Measurements from ENCODE around the gene THAP11. TPM values are rescaled to one million over a fixed set of nuclear protein-coding genes. Genes with fewer than 3 reads are reported as not detected.

The THAP11 gene
- total and polyA plus RNA-seq, 2 experiments from 2014 or later: 35.4 to 36.7 TPM

DNA sequence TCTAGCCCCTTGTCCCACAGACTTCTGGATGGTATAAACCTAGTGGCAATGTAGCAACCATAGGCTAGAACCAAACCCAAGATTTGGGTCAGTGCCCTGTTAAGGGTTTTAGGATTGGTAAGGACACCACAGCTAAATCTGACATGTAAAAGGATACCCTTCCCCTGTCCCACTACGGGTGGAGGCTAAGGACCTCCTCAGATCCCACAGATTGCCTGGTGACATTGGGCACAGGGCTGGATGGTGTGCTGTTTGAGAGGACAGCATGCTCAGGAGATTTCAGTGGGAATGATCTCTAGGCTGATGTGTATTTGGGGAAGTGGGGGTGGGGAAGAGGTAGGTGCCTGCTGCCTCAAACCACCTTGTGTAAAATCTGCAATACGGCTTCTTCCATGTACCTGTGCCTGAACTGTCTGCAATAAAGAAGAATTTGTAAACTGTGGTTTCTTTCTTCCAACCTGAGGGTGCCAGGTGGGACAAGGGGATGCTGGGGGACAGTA is 30.1 kb downstream of the THAP11 start:
- Histone ChIP-seq H3K4me3 (no peak overlapping the region), H3K27me3 (no peaks in the 10 kb centered on the region), H3K4me2 (peak overlapping the region; percentile 86), H3K4me1 (ENCODE audit: insufficient read depth) (peaks cover 10% of the 10 kb centered on the region), H2AFZ (peak overlapping the region; percentile 95), H3K9me2 (replicated peaks; ENCODE audit: insufficient read depth) (no peaks in the 10 kb centered on the region), H3K79me2 (peaks cover 49% of the 10 kb centered on the region), H3K27ac (peak overlapping the region; percentile 88), H3K9me3 (ENCODE audit: low read depth) (no peaks in the 10 kb centered on the region), H4K20me1 (ENCODE audit: insufficient read depth, poor library complexity, severe bottlenecking) (peaks cover 21% of the 10 kb centered on the region), H3K36me3 (replicated peaks; ENCODE audit: insufficient read depth, low read depth) (no peaks in the 10 kb centered on the region)
- TF ChIP-seq EZH2phosphoT487 (IDR thresholded peaks at IDR 0.05; ENCODE audit: low read depth, severe bottlenecking, unreplicated experiment): no peak
- TF ChIP-seq CTCF (IDR thresholded peaks at IDR 0.05; ENCODE audit: poor library complexity): no peak
- no peak for TF ChIP-seq EZH2 (IDR thresholded peaks at IDR 0.05; ENCODE audit: borderline replicate concordance)
- no peak for DNase-seq (ENCODE audit: low spot score)
- WGBS (ENCODE audit: low lambda C conversion rate, missing lambda C conversion rate): 59% methylated on average over 2 of the region's 2 CpGs

DNA sequence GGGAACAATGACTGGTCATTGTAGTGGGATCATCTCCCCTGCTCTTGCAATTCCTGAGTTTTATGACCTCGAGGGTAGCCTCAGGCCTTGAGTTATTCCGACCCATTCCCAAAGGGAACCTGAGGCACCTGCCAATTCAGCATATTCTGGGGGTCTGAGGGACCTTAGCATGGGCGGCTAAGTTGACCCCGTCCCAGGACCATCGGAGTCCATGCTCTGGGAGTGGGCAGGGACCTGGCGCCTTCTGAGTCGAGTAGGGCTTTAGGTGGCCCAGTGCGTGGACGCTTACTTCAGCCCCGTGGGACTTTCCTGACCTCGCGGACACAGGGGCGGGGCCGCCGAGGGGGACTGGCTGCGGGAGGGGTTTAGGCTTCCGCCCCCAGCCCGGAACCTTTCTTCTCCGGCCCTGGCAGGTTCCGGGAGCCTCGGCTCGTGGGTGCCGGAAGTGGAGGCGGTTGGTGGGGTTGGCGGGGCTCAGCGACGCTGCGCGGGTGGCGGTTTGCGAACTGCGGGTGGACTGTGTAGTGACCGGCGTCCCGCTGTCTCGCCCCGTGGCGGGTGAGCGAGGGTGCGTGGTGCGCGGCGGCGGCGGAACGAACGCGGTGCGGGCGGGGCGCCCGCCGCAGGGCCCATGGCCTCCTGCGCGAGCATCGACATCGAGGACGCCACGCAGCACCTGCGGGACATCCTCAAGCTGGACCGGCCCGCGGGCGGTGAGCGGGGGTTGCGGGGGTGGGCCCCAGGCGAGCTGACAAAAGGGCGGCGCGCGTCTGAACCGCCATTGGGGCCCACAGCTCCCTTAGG is 30.7 kb downstream of the THAP11 start, which contains the start of gene EDC4:
Gene EDC4 (plus strand): TSS at position 422 of the 804 bp plus-strand sequence. CDS start 210 bp downstream, at position 632.
- peak; percentile 89 for DNase-seq (ENCODE audit: low spot score)
- H3K36me3 ChIP-seq (replicated peaks; ENCODE audit: insufficient read depth, low read depth): no peaks in the 10 kb centered on the region
- H3K27ac ChIP-seq: peak within 1 kb of the TSS; percentile 88
- no peaks in the 10 kb centered on the region for H3K27me3 ChIP-seq
- H3K79me2 ChIP-seq: peaks cover 45% of the 10 kb centered on the region
- no peaks in the 10 kb centered on the region for H3K9me3 ChIP-seq (ENCODE audit: low read depth)
- H4K20me1 ChIP-seq (ENCODE audit: insufficient read depth, poor library complexity, severe bottlenecking): peaks cover 17% of the 10 kb centered on the region
- H2AFZ ChIP-seq: peak within 1 kb of the TSS; percentile 95
- H3K4me2 ChIP-seq: peak within 1 kb of the TSS; percentile 86
- TF ChIP-seq EZH2 (IDR thresholded peaks at IDR 0.05; ENCODE audit: borderline replicate concordance): no peak
- TF ChIP-seq CTCF (IDR thresholded peaks at IDR 0.05; ENCODE audit: poor library complexity): no peak
- no peak for TF ChIP-seq EZH2phosphoT487 (IDR thresholded peaks at IDR 0.05; ENCODE audit: low read depth, severe bottlenecking, unreplicated experiment)
- peaks cover 10% of the 10 kb centered on the region for H3K4me1 ChIP-seq (ENCODE audit: insufficient read depth)
- 7% methylated on average over 35 of the region's 72 CpGs for WGBS (ENCODE audit: low lambda C conversion rate, missing lambda C conversion rate)
- H3K9me2 ChIP-seq (replicated peaks; ENCODE audit: insufficient read depth): no peaks in the 10 kb centered on the region
- H3K4me3 ChIP-seq: peak within 1 kb of the TSS; percentile 94

DNA sequence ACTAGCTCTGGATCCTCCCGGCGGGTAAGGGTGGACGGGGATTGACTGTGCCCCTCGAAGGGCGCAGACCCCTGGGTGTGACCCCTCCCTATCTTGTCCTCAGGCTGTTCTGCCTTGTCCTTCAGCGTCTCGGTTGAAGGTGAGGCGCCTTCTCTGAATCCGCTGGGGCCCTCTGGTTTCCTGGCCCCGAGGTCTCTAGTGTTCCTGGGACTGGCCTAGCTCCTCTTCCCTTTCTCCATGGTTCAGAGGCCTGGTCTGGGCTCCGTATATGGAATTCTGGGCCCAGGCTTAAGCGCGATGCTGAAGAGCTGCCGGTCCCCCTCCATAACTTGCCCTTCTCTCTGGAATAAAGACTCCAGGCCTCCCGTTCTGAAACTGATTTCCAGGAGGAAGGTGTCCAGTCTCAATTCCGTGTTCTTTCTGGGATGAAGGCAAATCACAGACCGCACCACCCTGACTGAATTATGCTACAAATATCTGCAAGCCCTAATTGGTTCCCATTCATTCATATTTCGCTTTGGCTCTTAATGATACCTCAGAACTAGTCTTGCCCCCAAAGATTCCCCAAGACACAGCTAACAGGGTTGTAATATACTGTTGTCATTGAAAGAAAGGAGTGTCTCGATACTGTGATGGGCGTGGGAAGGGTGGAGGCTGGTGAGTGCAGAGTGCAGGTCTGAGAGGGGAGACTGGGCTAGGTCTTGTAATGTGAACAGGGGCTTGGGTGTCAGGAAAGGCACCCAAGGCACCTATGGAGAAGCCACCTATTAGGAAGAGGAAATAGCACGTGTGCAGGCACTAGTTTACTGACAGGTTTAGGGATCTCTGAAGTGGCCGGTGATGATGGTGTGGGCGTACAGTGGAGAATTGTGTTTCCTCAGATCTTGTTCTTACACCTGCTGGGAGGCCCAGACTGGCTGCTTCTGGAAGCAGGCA is 31.6 kb downstream of the THAP11 start:
- Histone ChIP-seq H3K9me2 (replicated peaks; ENCODE audit: insufficient read depth) (no peaks in the 10 kb centered on the region), H3K36me3 (replicated peaks; ENCODE audit: insufficient read depth, low read depth) (no peaks in the 10 kb centered on the region), H3K79me2 (peaks cover 40% of the 10 kb centered on the region), H3K4me2 (peak overlapping the region; percentile 86), H3K27me3 (no peaks in the 10 kb centered on the region), H2AFZ (peak overlapping the region; percentile 95), H3K4me1 (ENCODE audit: insufficient read depth) (peaks cover 10% of the 10 kb centered on the region), H3K27ac (peak overlapping the region; percentile 88), H4K20me1 (ENCODE audit: insufficient read depth, poor library complexity, severe bottlenecking) (peaks cover 17% of the 10 kb centered on the region), H3K4me3 (peak overlapping the region; percentile 94), H3K9me3 (ENCODE audit: low read depth) (no peaks in the 10 kb centered on the region)
- 22% methylated on average over 23 of the region's 23 CpGs for WGBS (ENCODE audit: low lambda C conversion rate, missing lambda C conversion rate)
- DNase-seq (ENCODE audit: low spot score): no peak
- TF ChIP-seq EZH2phosphoT487 (IDR thresholded peaks at IDR 0.05; ENCODE audit: low read depth, severe bottlenecking, unreplicated experiment) (no peak), CTCF (IDR thresholded peaks at IDR 0.05; ENCODE audit: poor library complexity) (no peak), EZH2 (IDR thresholded peaks at IDR 0.05; ENCODE audit: borderline replicate concordance) (no peak)

Data from hepatocyte (in vitro differentiated cells).